Muscle of leg (tissue), 11 donors: Measurements from ENCODE around the gene MXD3. TPM values are rescaled to one million over a fixed set of nuclear protein-coding genes. Genes with fewer than 3 reads are reported as not detected.
"Not testable (repeated sequence)": the region's sequence is repeated elsewhere in the genome, so short reads cannot be mapped to it uniquely, and the experiment has no call there.

Experiments
- DNase-seq: peaks from one replicate; pipeline ENCODE4 v3.0.0; 2013
- H3K27ac ChIP-seq: one replicate; pipeline ENCODE4 v1.5.1; 2013; ENCODE audit warnings: mild to moderate bottlenecking, low read length, control low read depth
- H3K27me3 ChIP-seq: one replicate; pipeline ENCODE4 v1.6.1; 2013; ENCODE audit warnings: low read length; ENCODE audit not compliant: control insufficient read depth, insufficient read depth
- H3K36me3 ChIP-seq: one replicate; pipeline ENCODE4 v1.6.1; 2013; ENCODE audit warnings: low read length; ENCODE audit not compliant: control insufficient read depth, insufficient read depth
- H3K4me1 ChIP-seq: one replicate; pipeline ENCODE4 v1.6.1; 2013; ENCODE audit warnings: low read length; ENCODE audit not compliant: control insufficient read depth, insufficient read depth
- H3K4me3 ChIP-seq: one replicate; pipeline ENCODE4 v1.5.1; 2013; ENCODE audit warnings: low read length, control low read depth
- H3K9me3 ChIP-seq: replicated peaks from 2 replicates; pipeline ENCODE4 v1.6.1; 2013; ENCODE audit warnings: low read depth, low read length; ENCODE audit not compliant: control insufficient read depth
- WGBS: methylation state at CpG from one replicate; pipeline ENCODE4 v1.1.5; 2013; ENCODE audit warnings: missing lambda C conversion rate; ENCODE audit not compliant: insufficient coverage; 5-methylcytosine and 5-hydroxymethylcytosine counted together
- polyA plus RNA-seq, 8 donors: library from polyadenylated mRNA; unstranded; fragments of 120-200 nt; gene quantifications; one replicate each; pipeline versions ENCODE4 v1.2.1 to v1.2.3, GENCODE V29; 2013; ENCODE audit warnings: inconsistent platforms in 1 of 8, low replicate concordance in 1 of 8; ENCODE audit not compliant: insufficient read length in 8 of 8, insufficient read depth in 1 of 8
- total RNA-seq: library from RNA; stranded (reverse); fragments of 120-200 nt; gene quantifications from one replicate; pipeline ENCODE4 v1.2.4, GENCODE V29; 2013

The MXD3 gene
- total and polyA plus RNA-seq, 9 donors: 18.0 to 36.7 (median 24.1) TPM

DNA sequence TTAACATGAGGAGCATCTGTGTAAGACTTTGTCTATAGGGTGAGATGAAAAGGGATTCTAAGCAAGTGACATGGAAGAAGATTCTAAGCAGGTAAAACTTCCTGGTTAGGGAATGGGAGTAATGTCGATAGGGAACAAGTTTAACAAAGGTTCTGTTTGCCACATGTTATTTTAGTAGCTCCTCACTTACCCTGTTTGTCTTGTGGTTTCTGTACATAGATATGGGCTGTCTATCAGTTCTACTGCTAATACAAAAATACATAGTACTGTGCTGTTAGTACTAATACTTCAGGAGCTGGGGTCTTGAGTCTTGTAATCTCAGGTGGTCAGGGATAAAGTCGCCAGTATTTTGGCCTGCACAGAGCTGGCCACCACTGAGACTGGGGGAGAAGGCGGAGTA lies 41.0 kb downstream of the MXD3 start:
- no peak overlapping the region for H3K4me3 ChIP-seq
- no peaks in the 10 kb centered on the region for H3K9me3 ChIP-seq
- H3K4me1 ChIP-seq: no peaks in the 10 kb centered on the region
- peaks cover 48% of the 10 kb centered on the region for H3K36me3 ChIP-seq
- H3K27me3 ChIP-seq: no peaks in the 10 kb centered on the region
- H3K27ac ChIP-seq: no peak overlapping the region
- 94% methylated on average over 2 of the region's 3 CpGs for WGBS
- no peak for DNase-seq

DNA sequence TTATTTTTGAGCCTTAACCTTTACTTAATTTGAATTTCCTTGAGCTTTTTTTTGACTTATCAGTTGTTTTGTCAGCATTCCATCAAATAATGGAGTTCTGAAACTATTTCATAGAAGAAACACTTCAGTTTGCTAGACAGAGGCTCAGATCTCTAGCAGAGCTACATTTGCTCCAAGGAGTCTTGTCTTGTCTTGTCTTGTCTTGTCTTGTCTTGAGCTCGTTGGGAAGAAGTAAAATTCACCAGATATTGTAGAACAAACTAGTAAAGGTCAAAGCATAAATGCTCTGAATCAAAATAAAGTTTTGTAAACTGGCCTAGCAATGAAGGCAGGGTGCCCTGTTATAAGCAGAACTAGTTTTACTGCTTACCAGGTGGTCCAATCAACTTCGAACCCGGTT lies 41.7 kb downstream of the MXD3 start:
- Histone ChIP-seq H3K27me3 (no peaks in the 10 kb centered on the region), H3K9me3 (no peaks in the 10 kb centered on the region), H3K4me3 (no peak overlapping the region), H3K27ac (no peak overlapping the region), H3K4me1 (no peaks in the 10 kb centered on the region), H3K36me3 (peaks cover 51% of the 10 kb centered on the region)
- no peak for DNase-seq
- no CpG with 5 or more reads among the region's 3 CpGs for WGBS

DNA sequence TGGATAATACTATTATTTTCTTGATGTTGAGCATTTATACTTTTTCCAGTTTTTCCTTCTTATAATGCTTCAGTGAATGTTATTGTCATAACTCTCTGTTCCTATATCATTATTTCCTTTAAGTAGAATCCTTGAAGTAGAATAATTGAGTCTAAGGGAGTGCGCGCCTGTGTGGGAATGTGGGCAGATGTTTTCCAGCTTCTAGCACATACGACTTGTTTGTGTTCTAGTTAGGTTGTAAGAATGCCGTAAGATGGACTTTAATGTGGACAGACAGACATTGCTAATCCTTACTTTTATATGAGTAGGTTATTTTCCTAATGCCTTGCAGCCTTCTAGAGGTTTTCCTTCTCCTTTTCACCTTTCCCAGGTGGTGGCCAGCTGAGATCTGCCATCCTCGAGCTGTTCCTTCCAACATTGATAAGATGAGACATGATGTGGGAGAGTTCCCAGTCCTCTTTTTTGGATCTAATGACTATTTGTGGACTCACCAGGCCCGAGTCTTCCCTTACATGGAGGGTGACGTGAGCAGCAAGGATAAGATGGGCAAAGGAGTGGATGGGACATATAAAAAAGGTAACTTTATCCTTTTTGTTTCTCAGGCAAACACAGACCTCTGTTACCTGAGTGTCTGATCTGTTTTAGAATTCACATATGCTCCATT lies 42.3 kb downstream of the MXD3 start:
- no peak for DNase-seq

DNA sequence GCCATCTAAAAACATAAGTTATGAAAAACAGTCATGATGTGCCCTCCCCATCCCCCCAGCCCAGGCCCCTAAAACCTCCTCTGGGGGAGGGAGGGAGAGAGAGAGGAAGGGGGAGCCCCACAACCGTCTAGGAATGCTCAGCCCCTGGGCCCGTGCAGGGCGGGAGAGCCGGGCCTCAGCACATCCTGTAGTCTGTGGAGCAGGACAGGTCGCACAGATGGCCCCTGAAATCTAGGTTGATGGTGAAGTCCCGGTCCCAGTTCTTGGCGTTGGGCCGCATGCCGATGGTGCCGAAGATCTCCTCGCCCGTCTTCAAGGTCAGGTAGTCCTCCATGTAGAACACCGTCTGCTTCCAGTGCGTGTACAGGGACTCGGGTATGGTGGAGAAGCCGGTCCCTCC lies 46.3 kb downstream of the MXD3 start:
- H3K27ac ChIP-seq: no peak overlapping the region
- no peaks in the 10 kb centered on the region for H3K4me1 ChIP-seq
- H3K27me3 ChIP-seq: no peaks in the 10 kb centered on the region

More for the DNA sequence above, 42.3 kb downstream of the MXD3 start:
- Histone ChIP-seq H3K4me3 (no peak overlapping the region), H3K27ac (no peak overlapping the region), H3K4me1 (no peaks in the 10 kb centered on the region), H3K9me3 (no peaks in the 10 kb centered on the region), H3K27me3 (no peaks in the 10 kb centered on the region), H3K36me3 (peaks cover 54% of the 10 kb centered on the region)
- 60% methylated on average over 1 of the region's 7 CpGs for WGBS

DNA sequence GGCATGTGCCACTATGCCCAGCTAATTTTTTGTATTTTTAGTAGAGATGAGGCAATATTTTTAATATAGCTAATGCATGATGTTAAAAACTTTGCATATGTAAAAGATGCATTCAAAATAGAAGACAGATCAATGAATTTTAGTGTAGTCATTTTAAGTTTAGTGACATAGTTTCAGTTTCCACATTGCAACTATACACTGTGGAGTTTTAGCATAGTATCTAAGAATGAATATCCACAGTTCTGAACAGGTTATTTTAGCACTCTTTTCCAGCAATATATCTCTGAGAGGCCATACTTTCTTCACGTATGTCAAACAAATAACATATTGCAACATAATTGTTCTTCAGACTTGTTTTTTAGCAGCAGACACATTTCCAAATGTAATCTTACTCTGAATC lies 47.5 kb downstream of the MXD3 start:
- H3K27me3 ChIP-seq: no peaks in the 10 kb centered on the region
- DNase-seq: no peak
- no peak overlapping the region for H3K27ac ChIP-seq
- no peaks in the 10 kb centered on the region for H3K9me3 ChIP-seq
- H3K4me3 ChIP-seq: no peak overlapping the region
- no CpG with 5 or more reads among the region's 1 CpG for WGBS
- H3K36me3 ChIP-seq: peaks cover 48% of the 10 kb centered on the region
- no peaks in the 10 kb centered on the region for H3K4me1 ChIP-seq

More for the DNA sequence above, 46.3 kb downstream of the MXD3 start:
- DNase-seq: no peak
- no peak overlapping the region for H3K4me3 ChIP-seq
- no peaks in the 10 kb centered on the region for H3K9me3 ChIP-seq
- H3K36me3 ChIP-seq: peaks cover 51% of the 10 kb centered on the region
- WGBS: 87% methylated on average over 16 of the region's 16 CpGs

DNA sequence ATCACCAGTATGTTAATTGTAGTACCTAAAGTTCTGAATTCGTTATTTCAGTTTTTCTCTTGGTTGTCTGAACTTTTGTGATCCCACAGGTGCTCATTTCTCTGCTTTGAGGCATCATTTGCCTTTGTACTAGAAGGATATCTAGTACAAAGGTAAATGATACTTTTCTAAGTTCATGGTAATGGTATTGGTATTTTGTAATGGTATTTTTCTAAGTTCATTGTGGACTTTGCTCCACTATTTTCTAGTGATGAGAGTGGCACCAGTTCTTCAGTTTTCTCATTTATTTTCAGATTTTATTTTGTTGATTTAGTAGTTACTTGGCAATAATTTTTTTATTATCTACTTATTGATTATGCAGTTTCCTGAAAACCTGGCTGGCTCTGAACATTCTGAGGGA lies 50.2 kb downstream of the MXD3 start:
- no peak overlapping the region for H3K4me3 ChIP-seq
- WGBS: no CpG with 5 or more reads among the region's 1 CpG
- no peak overlapping the region for H3K27ac ChIP-seq
- no peak for DNase-seq
- H3K36me3 ChIP-seq: peaks cover 51% of the 10 kb centered on the region
- no peaks in the 10 kb centered on the region for H3K27me3 ChIP-seq
- no peaks in the 10 kb centered on the region for H3K9me3 ChIP-seq
- H3K4me1 ChIP-seq: no peaks in the 10 kb centered on the region

DNA sequence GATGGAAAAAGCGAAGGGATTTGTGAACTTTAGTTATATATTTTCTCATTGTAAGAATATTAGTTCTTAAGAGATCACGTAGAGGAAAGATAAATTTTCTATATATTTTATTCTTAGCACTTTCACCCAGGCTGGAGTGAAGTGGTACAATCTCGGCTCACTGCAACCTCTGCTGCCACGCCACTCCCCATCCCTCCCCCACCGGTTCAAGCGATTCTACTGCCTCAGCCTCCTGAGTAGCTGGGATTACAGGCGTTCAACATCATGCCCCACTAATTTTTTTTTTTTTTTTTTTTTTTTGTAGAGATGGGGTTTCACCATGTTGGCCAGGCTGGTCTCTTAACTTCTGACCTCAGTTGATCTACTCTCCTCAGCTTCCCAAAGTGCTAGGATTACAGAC lies 50.7 kb downstream of the MXD3 start:
- WGBS: no CpG with 5 or more reads among the region's 7 CpGs

DNA sequence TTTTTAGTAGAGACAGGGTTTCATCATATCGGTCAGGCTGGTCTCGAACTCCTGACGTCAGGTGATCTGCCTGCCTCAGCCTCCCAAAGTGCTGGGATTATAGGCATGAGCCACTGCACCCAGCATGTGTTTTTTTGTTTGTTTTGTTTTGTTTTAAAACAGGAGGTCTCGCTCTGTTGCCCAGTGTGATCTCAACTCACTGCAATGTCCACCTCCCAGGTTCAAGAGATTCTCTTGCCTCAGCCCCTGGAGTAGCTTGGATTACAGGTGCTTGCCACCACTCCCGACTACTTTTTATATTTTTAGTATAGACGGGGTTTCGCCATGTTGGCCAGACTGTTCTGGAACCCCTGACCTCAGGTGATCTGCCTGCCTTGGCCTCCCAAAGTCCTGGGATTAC lies 53.0 kb downstream of the MXD3 start:
- not testable (repeated sequence) for H3K4me1 ChIP-seq, H3K27ac ChIP-seq, H3K9me3 ChIP-seq, H3K27me3 ChIP-seq, DNase-seq, H3K4me3 ChIP-seq
- peaks cover 50% of the 10 kb centered on the region for H3K36me3 ChIP-seq
- WGBS: 100% methylated on average over 3 of the region's 7 CpGs

More for the DNA sequence above, 50.7 kb downstream of the MXD3 start:
- Histone ChIP-seq H3K36me3 (peaks cover 45% of the 10 kb centered on the region), H3K4me3 (no peak overlapping the region), H3K9me3 (no peaks in the 10 kb centered on the region), H3K27ac (no peak overlapping the region), H3K4me1 (no peaks in the 10 kb centered on the region), H3K27me3 (no peaks in the 10 kb centered on the region)
- DNase-seq: no peak

Other genes starting within 250 kb of the MXD3 start
- gene FGFR4, start 225.0 kb downstream of the MXD3 start, total RNA-seq: 84.8 TPM
- 100 to 1,000 TPM; 123 to 237 (median 177) TPM for gene FGFR4, start 225.0 kb downstream of the MXD3 start, polyA plus RNA-seq
- gene NSD1, start 178.1 kb downstream of the MXD3 start, total RNA-seq: 63.6 TPM
- gene NSD1, start 178.1 kb downstream of the MXD3 start, polyA plus RNA-seq: 10 to 100 TPM; 28.2 to 46.9 (median 42.3) TPM
- gene RAB24, start 8.2 kb downstream of the MXD3 start, total RNA-seq: 15.1 TPM
- gene RAB24, start 8.2 kb downstream of the MXD3 start, polyA plus RNA-seq: 10 to 100 TPM; 20.3 to 31.9 (median 24.1) TPM
- 63.0 TPM for gene PRELID1, start 8.1 kb downstream of the MXD3 start, total RNA-seq
- gene PRELID1, start 8.1 kb downstream of the MXD3 start, polyA plus RNA-seq: 10 to 100 TPM; 75.0 to 94.0 (median 89.4) TPM
- gene LMAN2, start 39.8 kb upstream of the MXD3 start, total RNA-seq: 85.3 TPM
- 100 to 1,000 TPM in 1 of 8 donors, 10 to 100 TPM in 7; 77.9 to 102 (median 86.3) TPM for gene LMAN2, start 39.8 kb upstream of the MXD3 start, polyA plus RNA-seq
- 16.2 TPM for gene RGS14, start 46.0 kb upstream of the MXD3 start, total RNA-seq
- 10 to 100 TPM; 10.4 to 17.2 (median 12.5) TPM for gene RGS14, start 46.0 kb upstream of the MXD3 start, polyA plus RNA-seq
- not detected for gene SLC34A1, start 72.5 kb upstream of the MXD3 start, total RNA-seq
- gene SLC34A1, start 72.5 kb upstream of the MXD3 start, polyA plus RNA-seq: not detected
- gene PFN3, start 88.8 kb upstream of the MXD3 start, total RNA-seq: not detected
- gene PFN3, start 88.8 kb upstream of the MXD3 start, polyA plus RNA-seq: not detected
- gene F12, start 97.7 kb upstream of the MXD3 start, total RNA-seq: 0.27 TPM
- gene F12, start 97.7 kb upstream of the MXD3 start, polyA plus RNA-seq: 1 to 10 TPM in 1 of 8 donors, under 1 TPM in 6, not detected in 1; 0.14 to 1.0 (median 0.45) TPM
- gene GRK6, start 114.8 kb upstream of the MXD3 start, total RNA-seq: 13.8 TPM
- gene GRK6, start 114.8 kb upstream of the MXD3 start, polyA plus RNA-seq: 10 to 100 TPM; 16.0 to 25.0 (median 19.7) TPM
- gene PRR7, start 134.9 kb upstream of the MXD3 start, total RNA-seq: 0.93 TPM
- gene PRR7, start 134.9 kb upstream of the MXD3 start, polyA plus RNA-seq: 1 to 10 TPM in 5 of 8 donors, under 1 TPM in 3; 0.70 to 1.7 (median 1.0) TPM
- gene DBN1, start 161.7 kb upstream of the MXD3 start, total RNA-seq: 97.3 TPM
- 100 to 1,000 TPM; 197 to 295 (median 267) TPM for gene DBN1, start 161.7 kb upstream of the MXD3 start, polyA plus RNA-seq
- 97.1 TPM for gene PDLIM7, start 185.7 kb upstream of the MXD3 start, total RNA-seq
- gene PDLIM7, start 185.7 kb upstream of the MXD3 start, polyA plus RNA-seq: 100 to 1,000 TPM; 152 to 458 (median 295) TPM
- gene DOK3, start 197.9 kb upstream of the MXD3 start, total RNA-seq: 2.7 TPM
- 1 to 10 TPM; 4.2 to 9.9 (median 6.8) TPM for gene DOK3, start 197.9 kb upstream of the MXD3 start, polyA plus RNA-seq
- 49.7 TPM for gene DDX41, start 205.1 kb upstream of the MXD3 start, total RNA-seq
- 10 to 100 TPM; 44.4 to 69.0 (median 55.9) TPM for gene DDX41, start 205.1 kb upstream of the MXD3 start, polyA plus RNA-seq
- 43.8 TPM for gene FAM193B, start 242.7 kb upstream of the MXD3 start, total RNA-seq
- 10 to 100 TPM; 36.8 to 65.0 (median 51.8) TPM for gene FAM193B, start 242.7 kb upstream of the MXD3 start, polyA plus RNA-seq